Stimulated activated naive CD4-positive, alpha-beta T cell treated with Interleukin-2 at 50 U/mL for 16 hours (primary cell): Measurements from ENCODE around the gene WDR64.
"Not testable (repeated sequence)": the region's sequence is repeated elsewhere in the genome, so short reads cannot be mapped to it uniquely, and the experiment has no call there.

Experiments
- DNase-seq: peaks from one replicate; lab custom pipeline; 2025; lab: John Stamatoyannopoulos, UW

WDR64 gene

DNA sequence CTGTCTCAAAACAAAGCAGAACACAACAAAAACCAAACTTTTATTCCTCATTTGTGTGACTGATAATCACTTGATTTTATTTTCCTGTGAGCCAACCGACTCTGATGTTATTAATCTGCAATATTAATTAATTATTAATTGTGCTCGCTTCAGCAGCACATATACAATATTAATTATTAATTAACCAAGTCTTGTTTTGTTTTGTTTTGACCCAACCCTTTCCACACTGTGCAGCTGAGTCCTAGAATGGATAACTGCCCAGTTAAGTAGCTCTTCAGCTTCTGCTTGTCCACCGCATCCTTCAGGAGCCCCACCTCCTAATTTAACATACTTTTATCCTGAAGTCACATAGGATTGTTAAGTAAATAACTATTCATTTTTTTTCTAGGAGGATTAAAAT, 148.6 kb downstream of the WDR64 start:
- no peak for DNase-seq

DNA sequence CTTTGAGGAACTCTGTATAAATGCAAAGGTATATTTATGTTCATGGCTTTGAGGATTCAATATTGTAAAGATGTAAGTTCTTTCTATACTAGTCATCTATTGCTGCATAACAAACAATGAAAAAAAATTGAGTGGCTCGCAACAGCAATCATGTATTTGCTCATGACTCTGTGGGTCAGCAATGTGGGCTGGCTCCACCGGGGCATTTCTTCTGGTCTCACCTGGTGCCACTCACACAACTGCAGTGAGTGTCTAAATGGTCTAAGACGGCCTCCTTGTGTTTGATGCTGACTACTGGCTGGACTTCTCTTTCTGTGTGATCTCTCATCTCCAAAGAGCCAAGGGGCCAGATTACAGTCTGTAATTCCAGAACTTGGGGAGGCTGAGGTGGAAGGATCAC, 150.8 kb downstream of the WDR64 start:
- no peak for DNase-seq

- not testable (repeated sequence) for DNase-seq
Observed at GRCh38 chr1:241804706-241805105, 152.6 kb downstream of the WDR64 start.

DNA sequence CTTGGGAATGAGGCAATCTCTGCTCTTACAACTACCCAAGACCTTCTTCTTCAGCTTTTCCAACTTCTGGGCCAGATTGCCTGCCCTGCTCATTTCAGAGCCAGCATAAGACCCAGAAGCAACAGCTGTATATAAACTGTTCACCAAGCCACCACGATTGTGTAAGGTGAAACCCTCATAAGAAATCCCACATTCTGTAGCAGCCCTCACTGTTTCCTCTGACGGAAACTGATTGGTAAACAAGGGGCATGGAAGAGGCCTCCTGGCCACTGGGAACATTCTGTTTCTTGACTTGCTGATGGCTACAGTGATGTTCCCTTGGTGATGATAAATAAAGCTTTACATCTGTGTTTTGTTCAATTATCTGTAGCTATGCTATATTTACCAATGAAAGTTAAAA, 156.2 kb downstream of the WDR64 start:
- no peak for DNase-seq

DNA sequence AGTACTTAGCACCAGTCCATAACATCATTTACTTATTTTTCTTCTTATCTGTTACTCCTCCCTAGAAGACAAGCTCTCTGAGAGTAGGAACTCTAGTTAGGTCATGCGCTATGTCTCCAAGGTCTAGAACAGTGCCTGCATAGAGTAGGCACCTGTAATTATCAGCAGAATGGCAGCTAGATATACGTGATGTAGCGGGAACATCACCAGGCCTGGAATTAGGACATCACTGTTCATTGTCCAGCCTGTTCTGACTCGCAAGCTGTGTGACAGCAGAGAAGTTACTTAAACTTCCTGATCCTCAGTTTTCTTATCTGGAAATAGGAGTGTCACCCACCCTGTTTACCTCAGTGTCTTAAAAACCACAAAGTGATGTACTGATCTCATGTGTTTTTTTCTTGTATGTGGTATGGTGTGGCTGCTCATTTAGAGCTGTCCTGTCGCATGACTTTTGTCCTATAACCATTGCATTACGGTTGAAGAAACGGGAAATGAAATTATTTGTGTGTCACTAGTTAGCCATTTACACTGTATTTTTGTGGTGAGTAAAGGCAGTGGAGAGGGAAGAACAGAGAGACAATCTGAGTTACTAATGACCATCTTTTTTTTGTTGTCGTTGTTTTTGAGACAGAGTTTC, 158.8 kb downstream of the WDR64 start:
- DNase-seq, result no peak

DNA sequence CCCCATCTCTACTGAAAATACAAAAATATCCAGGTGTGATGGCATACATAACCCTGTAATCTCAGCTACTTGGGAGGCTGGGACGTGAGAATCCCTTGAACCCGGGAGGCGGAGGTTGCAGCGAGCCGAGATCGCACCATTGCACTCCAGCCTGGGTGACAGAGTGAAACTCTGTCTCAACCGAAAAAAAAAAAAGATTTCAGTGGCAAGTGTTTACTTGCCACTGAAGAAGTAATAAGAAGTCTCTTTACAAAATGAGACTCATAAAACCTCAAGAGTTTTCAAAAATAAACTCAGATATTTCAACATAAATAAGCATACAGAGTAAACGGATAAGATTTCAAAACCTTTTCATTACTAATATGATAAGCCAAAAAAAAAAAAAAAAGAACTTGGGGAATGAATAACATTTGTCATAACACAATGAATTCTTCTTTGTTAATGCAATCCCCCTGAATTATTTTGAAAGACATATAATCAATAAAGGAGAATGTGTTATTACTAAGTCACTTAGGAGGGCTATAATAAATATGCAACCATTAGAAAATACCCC, 161.8 kb downstream of the WDR64 start:
- no peak for DNase-seq

GRCh38 chr1:241816008-241816407, 163.9 kb downstream of the WDR64 start:
- no peak for DNase-seq

DNA sequence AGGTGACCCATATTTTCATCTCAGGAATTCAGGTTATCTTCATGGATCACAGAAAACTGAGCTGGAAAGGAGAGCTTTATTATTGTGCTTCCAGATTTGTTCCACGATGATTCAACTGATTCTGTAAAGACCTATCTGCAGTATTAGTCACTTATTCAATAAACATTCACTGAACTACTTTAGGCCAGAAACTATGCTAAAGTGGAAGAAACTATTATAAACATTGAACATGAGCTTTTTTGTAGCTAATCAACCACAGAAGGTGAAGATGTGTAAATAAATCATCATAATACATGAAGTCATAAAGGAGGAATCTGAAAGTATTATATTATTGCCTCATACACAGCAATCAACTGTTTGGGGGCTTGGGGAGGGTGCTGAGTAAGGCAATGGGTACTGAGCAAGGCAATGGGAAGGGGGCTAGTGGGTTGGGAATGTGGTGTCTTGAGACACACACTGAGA, 165.3 kb downstream of the WDR64 start:
- no peak for DNase-seq

- DNase-seq, result no peak
Observed at GRCh38 chr1:241817956-241818612, 166.0 kb downstream of the WDR64 start.

DNA sequence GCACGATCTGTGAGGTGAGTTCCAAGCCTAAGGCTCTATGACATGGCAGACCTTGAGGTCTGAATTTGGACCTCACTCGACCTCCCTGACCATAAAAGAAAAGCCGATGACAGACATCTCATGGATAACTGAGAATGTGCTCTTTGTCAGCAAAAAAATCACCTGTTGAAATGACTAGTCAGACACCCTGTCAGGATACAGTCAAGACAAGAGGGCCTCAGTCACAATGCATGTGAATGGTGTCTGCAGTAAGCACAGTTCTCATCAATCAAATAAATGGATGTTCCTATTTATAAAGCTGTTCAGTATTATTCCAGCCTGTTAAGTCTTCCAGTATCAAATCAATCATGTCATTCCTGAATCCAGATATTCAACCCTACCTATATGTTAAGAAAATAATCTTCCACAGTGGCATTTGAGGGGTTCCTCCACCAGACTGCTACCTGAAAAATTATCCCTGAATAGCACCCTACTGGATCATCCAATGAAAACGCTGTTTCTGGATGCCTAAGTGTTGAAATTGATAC, 167.3 kb downstream of the WDR64 start:
- no peak for DNase-seq

- no peak for DNase-seq
Observed at GRCh38 chr1:241821363-241821762, 169.3 kb downstream of the WDR64 start.

DNA sequence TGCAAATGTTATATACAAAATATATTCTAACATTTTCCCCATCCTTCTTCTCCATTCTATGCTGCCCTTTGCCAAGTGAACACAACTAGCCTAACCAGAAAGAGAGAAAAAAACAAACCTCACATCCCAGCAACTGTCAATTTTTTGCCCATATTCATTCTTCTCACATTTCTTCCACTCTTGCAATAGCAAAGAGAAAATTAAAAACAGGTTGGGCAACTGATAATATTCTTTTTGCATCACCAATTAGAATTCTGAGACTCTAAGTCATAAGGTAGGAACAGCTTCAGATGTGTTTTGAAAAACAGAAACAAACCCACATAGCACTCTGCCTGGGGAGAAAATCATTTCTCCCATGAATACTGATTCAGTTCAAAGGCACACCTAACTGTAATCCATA, 170.8 kb downstream of the WDR64 start:
- no peak for DNase-seq

DNA sequence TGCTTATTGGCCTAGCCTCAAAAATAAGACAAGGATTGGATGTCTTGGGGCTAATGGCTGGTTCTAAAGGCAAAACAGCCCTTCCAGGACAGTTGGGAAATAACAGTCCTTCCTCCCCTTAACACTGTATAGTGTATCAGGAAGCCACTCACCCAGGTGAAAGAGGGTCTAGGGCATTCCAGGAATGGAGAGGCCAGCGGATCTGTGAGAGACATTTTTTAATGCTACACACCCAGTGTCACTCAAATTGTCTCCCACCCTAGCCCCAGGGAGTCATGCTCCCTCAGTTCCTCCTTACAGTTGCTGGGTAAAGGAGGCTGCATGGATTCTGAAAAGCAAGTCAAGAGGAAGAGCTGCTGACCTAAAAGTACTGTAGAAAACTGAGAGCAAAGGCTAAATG, 171.8 kb downstream of the WDR64 start:
- DNase-seq, result no peak

GRCh38 chr1:241825581-241825980, 173.5 kb downstream of the WDR64 start:
- DNase-seq, result no peak

GRCh38 chr1:241826613-241827012, 174.5 kb downstream of the WDR64 start:
- DNase-seq, result not testable (repeated sequence)

DNA sequence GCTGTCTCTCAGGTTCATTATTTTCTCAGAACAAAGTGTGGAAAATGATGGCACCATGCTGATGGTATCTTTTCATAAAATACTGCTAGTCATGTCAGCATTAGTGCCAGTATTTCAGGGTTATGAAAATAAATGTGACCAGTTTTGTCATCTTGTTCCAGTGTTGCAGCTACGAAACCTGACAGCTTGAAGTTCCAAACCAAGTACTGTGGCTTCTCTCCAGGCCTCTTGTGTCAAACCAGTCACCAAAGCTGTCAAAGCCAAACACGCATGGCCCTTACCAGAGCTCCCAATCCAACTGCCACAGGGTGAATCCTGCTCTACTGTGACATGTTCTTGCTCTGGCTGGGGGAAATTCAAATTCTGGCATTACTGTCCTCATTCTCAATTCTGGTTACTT, 175.2 kb downstream of the WDR64 start:
- DNase-seq, result no peak

- DNase-seq, result no peak
Observed at GRCh38 chr1:241828463-241829021, 176.5 kb downstream of the WDR64 start.

DNA sequence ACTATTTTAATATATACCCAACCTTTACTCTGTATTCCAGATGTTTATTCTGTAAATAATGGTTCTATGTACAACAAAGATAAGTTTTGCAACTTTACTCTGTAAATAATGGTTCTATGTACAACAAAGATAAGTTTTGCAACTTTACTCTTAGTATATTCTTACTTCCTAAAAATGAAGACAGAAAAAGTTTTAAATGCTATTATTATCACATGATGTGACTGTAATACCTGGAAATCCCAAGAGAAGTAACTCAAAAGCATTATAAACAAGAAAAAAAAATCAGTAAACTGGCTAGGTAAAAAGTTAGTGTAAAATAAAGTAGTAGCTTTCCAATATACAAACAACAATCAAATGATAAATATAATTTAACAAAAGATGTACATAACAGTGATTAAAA, 177.4 kb downstream of the WDR64 start:
- DNase-seq, result no peak

DNA sequence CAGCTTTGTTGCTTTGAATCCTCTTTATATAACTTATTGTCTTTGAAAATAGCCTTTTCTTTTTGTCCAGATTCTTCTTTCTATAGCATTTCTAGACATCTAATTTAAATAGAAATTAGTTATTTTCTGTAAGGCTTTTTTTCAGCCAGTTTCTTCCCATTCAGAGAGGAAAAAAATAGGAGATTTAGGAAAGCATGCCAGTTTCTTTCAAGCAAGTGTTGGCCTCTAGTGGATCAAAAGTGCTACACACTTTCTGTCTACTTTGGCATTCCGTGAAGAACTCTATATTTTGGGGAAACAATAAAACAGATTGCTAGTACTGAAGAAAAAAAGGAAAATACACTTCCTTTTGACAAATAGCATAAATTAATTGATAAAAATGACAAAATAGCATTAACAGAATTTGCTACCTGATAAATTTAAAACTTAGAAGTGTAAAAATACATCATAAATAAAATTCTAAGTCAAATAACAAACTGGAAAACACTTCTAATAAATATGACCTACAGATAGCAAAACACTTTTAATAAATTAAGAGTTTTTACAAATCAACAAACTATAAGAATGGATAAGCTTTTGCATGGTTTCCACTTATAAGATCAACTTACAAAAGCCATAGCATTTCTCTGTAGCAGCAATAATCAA, 182.8 kb downstream of the WDR64 start:
- no peak for DNase-seq

GRCh38 chr1:241836941-241837340, 184.9 kb downstream of the WDR64 start:
- DNase-seq, result no peak

DNA sequence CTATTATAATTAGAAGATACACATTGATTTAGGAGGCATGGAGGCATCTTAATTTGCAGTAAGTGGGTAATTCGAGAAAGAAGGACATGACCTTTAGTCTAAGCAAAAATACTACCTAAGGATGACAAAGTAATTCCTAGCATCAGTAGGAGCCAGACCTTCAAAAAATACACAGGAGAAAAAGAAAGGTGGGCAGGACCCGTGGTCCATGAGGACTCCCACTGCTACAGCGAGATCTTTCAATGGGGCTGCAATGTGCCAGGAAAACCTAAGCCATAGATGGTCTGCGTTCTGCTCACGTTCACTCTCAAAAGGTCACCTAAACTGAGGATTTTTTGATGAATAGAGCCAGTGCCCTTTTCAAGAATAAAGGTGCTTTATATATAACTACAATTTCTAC, 185.3 kb downstream of the WDR64 start:
- DNase-seq, result no peak

- DNase-seq, result no peak
Observed at GRCh38 chr1:241837901-241838300, 185.8 kb downstream of the WDR64 start.

DNA sequence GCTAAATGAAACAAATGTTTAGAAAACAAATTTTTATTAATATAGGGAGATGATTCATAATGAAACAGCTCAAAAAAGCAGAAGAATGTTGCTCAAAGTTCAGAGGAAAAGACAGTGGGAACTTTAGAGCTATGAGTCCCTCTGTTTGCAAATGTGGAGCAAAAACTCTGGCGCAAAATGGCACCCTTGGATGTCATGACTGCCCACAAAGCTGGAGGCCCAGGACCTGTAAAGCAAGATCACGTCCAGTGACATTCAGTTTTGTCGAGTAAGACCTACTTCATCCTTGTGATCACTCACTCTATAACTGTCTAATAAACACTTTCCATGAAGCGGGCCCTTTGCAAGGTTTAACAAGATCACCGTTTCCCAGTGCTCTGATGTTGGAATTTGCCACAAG, 186.8 kb downstream of the WDR64 start:
- DNase-seq, result no peak
